Psoas muscle (tissue), 8 donors: ENCODE measurements around the gene KMT2A. TPM values are rescaled to one million over a fixed set of nuclear protein-coding genes. Genes with fewer than 3 reads are reported as not detected.
"Not testable (repeated sequence)": the region's sequence is repeated elsewhere in the genome, so short reads cannot be mapped to it uniquely, and the experiment has no call there.

Source experiments
- ATAC-seq, 4 donors: fragments of 200-7000 bp; cut with Tn5 transposase; one replicate each; pipeline ENCODE4 v1.9.1; 2020; ENCODE audit warnings: moderate library complexity in 3 of 4, mild to moderate bottlenecking in 2 of 4
- DNase-seq, 2 donors: peaks; one replicate each; pipeline ENCODE4 v3.0.0-alpha.2; 2020
- H3K27ac ChIP-seq: fragments of 200-600 bp; one replicate; pipeline ENCODE4 v1.8.0; 2022
- H3K27me3 ChIP-seq, 3 donors: fragments of 200-600 bp in 1 of 3; one replicate each; pipeline versions ENCODE4 v1.6.1 to v1.8.0; 2013 to 2022; ENCODE audit warnings: low read length in 2 of 3, mild to moderate bottlenecking in 2 of 3, moderate library complexity in 1 of 3; ENCODE audit not compliant: insufficient read depth in 3 of 3
- H3K36me3 ChIP-seq, 2 donors: fragments of 200-600 bp in 1 of 2; one replicate each; pipeline versions ENCODE4 v1.6.1 to v1.8.0; 2013 to 2022; ENCODE audit warnings: low read depth in 1 of 2, mild to moderate bottlenecking in 1 of 2, moderate library complexity in 1 of 2; ENCODE audit not compliant: insufficient read depth in 1 of 2
- H3K4me1 ChIP-seq: fragments of 200-600 bp; one replicate; pipeline ENCODE4 v1.8.0; 2022
- H3K4me3 ChIP-seq: fragments of 200-600 bp; one replicate; pipeline ENCODE4 v1.8.0; 2022; ENCODE audit warnings: mild to moderate bottlenecking
- H3K9me3 ChIP-seq: fragments of 200-600 bp; one replicate; pipeline ENCODE4 v1.8.0; 2022
- CTCF ChIP-seq: fragments of 200-600 bp; IDR thresholded peaks from one replicate; pipeline ENCODE4 v1.8.0; 2022; ENCODE audit warnings: antibody characterized with exemption
- WGBS, 3 donors: extraction: QIAGEN DNeasy Blood & Tissue Kit; methylation state at CpG; one replicate each; pipeline versions ENCODE4 v1.1.6 to v1.1.7; 2013; 5-methylcytosine and 5-hydroxymethylcytosine counted together
- intact Hi-C, 2 donors: fragments of 100-400 bp; cut with DNase I; formaldehyde crosslinking; loops; one replicate each; pipeline versions ENCODE4 v1.11.0 to v1.14.2; 2022
- polyA plus RNA-seq, 3 donors: library from polyadenylated mRNA; stranded (reverse); fragments of 200-250 nt; gene quantifications; one replicate each; pipeline ENCODE4 v1.2.3, GENCODE V29; 2013
- total RNA-seq, 4 donors: library from RNA; stranded (reverse); fragmentation: NEBNext Ultra II Directional in 2 of 4; extraction: Animal tissue kit (Norgen Biotek cat#: 25700) in 2 of 4; gene quantifications; one replicate each; pipeline versions ENCODE4 v1.2.1 to v1.2.4, GENCODE V29; 2021 to 2023
- donor health status: healthy with polysubstance abuse.
- donor health status: DM: no; HTN: no; CAD: no; lungs with moderate emphysema.
- donor health status: Bipolar disorder and iron deficiency.
- donor health status: healthy.
- donor health status: DM: yes; HTN: yes; CAD: no.
- donor health status: DM: no; HTN: no; CAD: no.
- donor health status: DM: no; HTN: no; CAD: no.
- donor health status: DM: yes; HTN: yes; CAD: no.

Gene KMT2A
- total and polyA plus RNA-seq, 7 donors: 3.1 to 27.3 (median 18.1) TPM

- H3K4me1 ChIP-seq: no peaks in the 10 kb centered on the region
- ATAC-seq (no peak), DNase-seq (no peak)
- H3K36me3 ChIP-seq: peaks cover 7 to 54% of the 10 kb centered on the region in 2 donors
- TF ChIP-seq CTCF: no peak
- no peaks in the 10 kb centered on the region for H3K27me3 ChIP-seq
- no peak overlapping the region for H3K27ac ChIP-seq
- no peaks in the 10 kb centered on the region for H3K9me3 ChIP-seq
- intact Hi-C loops: no loop called here
- WGBS, 3 donors: 90 to 92% (median 91%) methylated on average over 2 of the region's 2 CpGs
- no peak overlapping the region for H3K4me3 ChIP-seq
Observed at GRCh38 chr11:118471030-118471429, 34.7 kb downstream of the KMT2A start.

- Histone ChIP-seq H3K27ac (no peak overlapping the region), H3K9me3 (no peaks in the 10 kb centered on the region), H3K4me1 (no peaks in the 10 kb centered on the region), H3K27me3 (no peaks in the 10 kb centered on the region), H3K36me3 (peaks cover 7 to 77% of the 10 kb centered on the region in 2 donors), H3K4me3 (no peak overlapping the region)
- no peak for ATAC-seq
- DNase-seq: no peak
- WGBS, 3 donors: 89 to 97% (median 94%) methylated on average over 6 of the region's 6 CpGs
- intact Hi-C loops: no loop called here
- no peak for TF ChIP-seq CTCF
Observed at GRCh38 chr11:118473537-118473936, 37.2 kb downstream of the KMT2A start.

- ATAC-seq: no peak
- no peak for TF ChIP-seq CTCF
- Histone ChIP-seq H3K27me3 (no peaks in the 10 kb centered on the region), H3K4me1 (no peaks in the 10 kb centered on the region), H3K36me3 (peaks cover 11 to 79% of the 10 kb centered on the region in 2 donors), H3K27ac (no peak overlapping the region), H3K4me3 (no peak overlapping the region), H3K9me3 (no peaks in the 10 kb centered on the region)
- intact Hi-C loops: no loop called here
- no peak for DNase-seq
- 37 to 46% (median 38%) methylated on average over 7 of the region's 7 CpGs for WGBS, 3 donors
Observed at GRCh38 chr11:118476676-118477075, 40.4 kb downstream of the KMT2A start.

- WGBS, 3 donors: 97 to 98% (median 98%) methylated on average over 1 of the region's 1 CpG
- not testable (repeated sequence) for H3K4me3 ChIP-seq, H3K9me3 ChIP-seq, H3K27me3 ChIP-seq, H3K4me1 ChIP-seq, H3K27ac ChIP-seq, DNase-seq, ATAC-seq
- peaks cover 6 to 100% of the 10 kb centered on the region in 2 donors for H3K36me3 ChIP-seq
- intact Hi-C loops: loop anchor here in 1 of 2 donors (10.0 kb wide), 1 partner anchor 186 kb away; no protein-coding TSS in a partner anchor
Observed at GRCh38 chr11:118481238-118481637, 44.9 kb downstream of the KMT2A start.

GRCh38 chr11:118484405-118484804 lies 48.1 kb downstream of the KMT2A start:
- no peak for TF ChIP-seq CTCF
- H3K4me1 ChIP-seq: no peaks in the 10 kb centered on the region
- no peak for ATAC-seq
- no peak for DNase-seq
- WGBS, 3 donors: 76 to 92% (median 76%) methylated on average over 3 of the region's 3 CpGs
- H3K9me3 ChIP-seq: no peaks in the 10 kb centered on the region
- peaks cover 4 to 100% of the 10 kb centered on the region in 2 donors for H3K36me3 ChIP-seq
- intact Hi-C loops: loop anchor here in 1 of 2 donors (10.0 kb wide), 1 partner anchor 190 kb away; no protein-coding TSS in a partner anchor
- no peak overlapping the region for H3K27ac ChIP-seq
- no peak overlapping the region for H3K4me3 ChIP-seq
- H3K27me3 ChIP-seq: no peaks in the 10 kb centered on the region
